ENCODE results near the gene ENO1.
A peak's percentile ranks its signal among the peaks of the same experiment; 100 is the strongest.
"Not testable (repeated sequence)": the region's sequence is repeated elsewhere in the genome, so short reads cannot be mapped to it uniquely, and the experiment has no call there.

ENO1 gene

GRCh38 chr1:8889103-8889846 is 10.8 kb upstream of the ENO1 start:
- no peaks in the 10 kb centered on the region for H3K27me3 ChIP-seq
- no peaks in the 10 kb centered on the region for H3K36me3 ChIP-seq
- no peaks in the 10 kb centered on the region for H3K9me3 ChIP-seq
- TF ChIP-seq, protein P1, sequence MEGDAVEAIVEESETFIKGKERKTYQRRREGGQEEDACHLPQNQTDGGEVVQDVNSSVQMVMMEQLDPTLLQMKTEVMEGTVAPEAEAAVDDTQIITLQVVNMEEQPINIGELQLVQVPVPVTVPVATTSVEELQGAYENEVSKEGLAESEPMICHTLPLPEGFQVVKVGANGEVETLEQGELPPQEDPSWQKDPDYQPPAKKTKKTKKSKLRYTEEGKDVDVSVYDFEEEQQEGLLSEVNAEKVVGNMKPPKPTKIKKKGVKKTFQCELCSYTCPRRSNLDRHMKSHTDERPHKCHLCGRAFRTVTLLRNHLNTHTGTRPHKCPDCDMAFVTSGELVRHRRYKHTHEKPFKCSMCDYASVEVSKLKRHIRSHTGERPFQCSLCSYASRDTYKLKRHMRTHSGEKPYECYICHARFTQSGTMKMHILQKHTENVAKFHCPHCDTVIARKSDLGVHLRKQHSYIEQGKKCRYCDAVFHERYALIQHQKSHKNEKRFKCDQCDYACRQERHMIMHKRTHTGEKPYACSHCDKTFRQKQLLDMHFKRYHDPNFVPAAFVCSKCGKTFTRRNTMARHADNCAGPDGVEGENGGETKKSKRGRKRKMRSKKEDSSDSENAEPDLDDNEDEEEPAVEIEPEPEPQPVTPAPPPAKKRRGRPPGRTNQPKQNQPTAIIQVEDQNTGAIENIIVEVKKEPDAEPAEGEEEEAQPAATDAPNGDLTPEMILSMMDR (IDR thresholded peaks at IDR 0.05; ENCODE audit: low read depth, low read length): no peak
- no peaks in the 10 kb centered on the region for H3K4me1 ChIP-seq
- H3K4me3 ChIP-seq (ENCODE audit: low read depth, low read length): no peak overlapping the region
- DNase-seq: no peak

DNA sequence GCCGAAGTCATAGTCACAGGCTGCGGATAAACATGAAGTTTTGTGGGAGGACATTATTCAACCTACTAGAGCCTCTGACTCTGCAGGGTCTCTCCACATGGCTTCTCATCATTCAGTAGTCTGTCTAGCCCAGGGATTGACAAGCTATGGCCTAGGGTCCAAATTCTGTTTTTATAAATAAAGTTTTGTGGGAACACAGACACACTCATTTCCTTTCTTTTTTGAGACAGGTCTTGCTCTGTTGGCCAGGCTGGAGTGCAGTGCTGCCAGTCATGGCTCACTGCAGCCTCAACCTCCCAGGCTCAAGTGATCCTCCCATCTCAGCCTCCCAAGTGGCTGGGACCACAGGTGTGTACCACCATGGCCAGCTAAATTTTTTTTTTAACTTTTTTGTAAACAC is 8.1 kb upstream of the ENO1 start:
- Histone ChIP-seq H3K36me3 (no peaks in the 10 kb centered on the region), H3K4me1 (no peaks in the 10 kb centered on the region), H3K4me3 (ENCODE audit: low read depth, low read length) (no peak overlapping the region), H3K9me3 (no peaks in the 10 kb centered on the region), H3K27me3 (no peaks in the 10 kb centered on the region)
- TF ChIP-seq, protein P1 (IDR thresholded peaks at IDR 0.05; ENCODE audit: low read depth, low read length): no peak
- no peak for DNase-seq

DNA sequence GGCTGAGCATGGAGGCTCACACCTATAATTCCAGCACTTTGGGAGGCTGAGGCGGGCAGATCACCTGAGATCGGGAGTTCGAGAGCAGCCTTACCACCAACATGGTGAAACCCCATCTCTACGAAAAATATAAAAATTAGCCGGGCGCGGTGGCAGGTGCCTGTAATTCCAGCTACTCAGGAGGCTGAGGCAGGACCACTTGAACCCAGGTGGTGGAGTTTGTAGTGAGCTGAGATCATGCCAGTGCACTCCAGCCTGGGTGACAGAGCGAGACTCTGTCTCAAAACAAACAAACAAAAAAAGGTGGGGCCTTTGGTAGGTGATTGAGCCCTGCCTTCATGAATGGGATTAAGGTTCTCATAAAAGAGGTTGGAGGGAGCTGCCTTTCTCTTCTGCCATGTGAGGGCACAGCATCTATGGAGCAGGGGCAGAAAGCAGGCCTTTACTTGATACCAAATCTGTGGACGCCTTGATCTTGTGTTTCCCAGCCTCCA is 7.6 kb upstream of the ENO1 start:
- H3K27me3 ChIP-seq; H3K4me1 ChIP-seq; H3K9me3 ChIP-seq; DNase-seq; H3K4me3 ChIP-seq (ENCODE audit: low read depth, low read length); H3K36me3 ChIP-seq: not testable (repeated sequence)

GRCh38 chr1:8884105-8884504 is 5.6 kb upstream of the ENO1 start:
- H3K27me3 ChIP-seq; H3K36me3 ChIP-seq; DNase-seq; H3K4me1 ChIP-seq; H3K4me3 ChIP-seq (ENCODE audit: low read depth, low read length); H3K9me3 ChIP-seq: not testable (repeated sequence)

DNA sequence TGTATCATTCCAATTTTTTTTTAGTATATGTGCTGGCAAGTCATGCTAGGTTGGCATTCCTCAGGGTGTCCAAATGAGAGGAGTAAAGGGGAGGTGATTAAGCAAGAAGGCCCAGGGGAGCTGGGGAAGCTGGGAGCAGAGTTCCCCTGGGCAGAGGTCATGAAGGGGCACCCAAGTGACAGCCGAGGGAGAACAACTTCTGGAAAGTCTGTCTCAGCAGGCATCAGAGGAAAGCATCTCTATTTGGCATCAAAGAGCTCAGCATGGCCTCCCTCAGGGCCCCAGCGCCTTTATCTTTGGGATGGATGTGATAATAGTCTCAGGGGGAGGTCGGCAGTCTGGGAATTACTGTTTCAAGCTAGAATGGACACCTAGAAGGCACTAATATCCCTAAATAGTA is 5.0 kb upstream of the ENO1 start:
- no peaks in the 10 kb centered on the region for H3K9me3 ChIP-seq
- H3K4me3 ChIP-seq (ENCODE audit: low read depth, low read length): no peak overlapping the region
- H3K27me3 ChIP-seq: no peaks in the 10 kb centered on the region
- no peak for DNase-seq
- TF ChIP-seq, protein P1 (IDR thresholded peaks at IDR 0.05; ENCODE audit: low read depth, low read length): no peak
- no peaks in the 10 kb centered on the region for H3K4me1 ChIP-seq
- H3K36me3 ChIP-seq: no peaks in the 10 kb centered on the region

DNA sequence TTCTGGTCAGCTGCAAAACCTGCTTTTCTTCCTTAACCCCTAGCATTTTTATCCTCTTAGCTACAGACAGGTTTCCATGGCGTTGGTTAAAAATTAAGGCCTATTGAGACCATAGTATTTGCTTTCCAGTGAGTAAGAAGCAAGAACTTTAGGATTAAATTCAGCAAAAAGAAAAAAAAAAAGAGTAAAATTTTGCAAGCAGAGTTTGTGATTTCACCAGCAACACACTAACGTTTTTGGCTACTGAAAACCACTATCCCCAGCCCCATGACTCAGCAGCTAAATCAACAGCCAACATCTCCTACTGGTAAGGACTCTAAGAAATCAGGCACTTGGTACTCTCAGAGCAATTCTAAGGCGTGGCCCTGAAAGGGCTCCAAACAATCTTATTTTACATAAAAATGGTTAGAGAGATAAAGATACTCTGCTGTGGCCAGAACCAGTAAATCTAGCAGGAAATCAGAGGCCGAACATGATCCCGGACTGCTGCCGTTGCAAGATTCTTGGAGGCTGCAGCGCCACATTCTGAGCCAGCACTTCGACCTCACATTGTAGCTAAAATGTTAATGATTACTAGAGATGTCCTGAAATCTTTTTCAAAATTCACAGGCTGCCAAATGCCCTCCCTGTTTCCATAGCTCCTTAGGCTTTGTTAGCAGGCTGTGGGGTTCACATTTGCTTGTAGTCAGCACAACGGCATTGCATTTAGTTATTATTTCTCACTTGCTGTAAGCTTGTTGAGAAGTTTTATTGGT is 1.6 kb upstream of the ENO1 start:
- Histone ChIP-seq H3K27me3 (no peaks in the 10 kb centered on the region), H3K4me1 (no peaks in the 10 kb centered on the region), H3K36me3 (peaks cover 29% of the 10 kb centered on the region), H3K4me3 (ENCODE audit: low read depth, low read length) (no peak overlapping the region; the same call in 1 of the 2 replicates), H3K9me3 (no peaks in the 10 kb centered on the region)
- TF ChIP-seq, protein P1 (IDR thresholded peaks at IDR 0.05; ENCODE audit: low read depth, low read length): no peak
- no peak for DNase-seq

- Histone ChIP-seq H3K4me3 (ENCODE audit: low read depth, low read length) (peak overlapping the region; percentile 38), H3K4me1 (no peaks in the 10 kb centered on the region), H3K27me3 (no peaks in the 10 kb centered on the region), H3K36me3 (peaks cover 34% of the 10 kb centered on the region), H3K9me3 (no peaks in the 10 kb centered on the region)
- TF ChIP-seq, protein P1 (IDR thresholded peaks at IDR 0.05; ENCODE audit: low read depth, low read length): no peak
- no peak for DNase-seq
Measured at GRCh38 chr1:8879464-8879921, 1.0 kb upstream of the ENO1 start.
